SK-N-MC (cell line): Measurements from ENCODE around the gene CMIP.

Experiments used
- DNase-seq: peaks from one replicate; pipeline ENCODE4 v3.0.0-alpha.2; 2011; ENCODE audit warnings: low read depth, low spot score
- H3K27ac ChIP-seq: fragments of 200-600 bp; sonication (generic); 2 replicates; pipeline ENCODE4 v1.5.1; 2016; ENCODE audit warnings: mixed run types
- H3K36me3 ChIP-seq: fragments of 200-600 bp; sonication (generic); 2 replicates; pipeline ENCODE4 v1.6.1; 2017; ENCODE audit warnings: antibody characterized with exemption, low read length, mixed read lengths; ENCODE audit not compliant: insufficient read depth
- H3K4me3 ChIP-seq: fragments of 200-600 bp; sonication (generic); 2 replicates; pipeline ENCODE4 v1.5.1; 2016
- H3K9ac ChIP-seq: fragments of 200-600 bp; sonication (generic); 2 replicates; pipeline ENCODE4 v1.8.0; 2017; ENCODE audit warnings: mixed run types, mixed read lengths; ENCODE audit not compliant: insufficient read length
- H3K9me3 ChIP-seq: fragments of 200-600 bp; sonication (generic); 2 replicates; pipeline ENCODE4 v1.6.1; 2017; ENCODE audit warnings: low read depth, mild to moderate bottlenecking, antibody characterized with exemption, low read length, moderate library complexity, mixed read lengths
- EZH2 ChIP-seq: fragments of 200-600 bp; sonication (generic); IDR thresholded peaks from one replicate; pipeline ENCODE4 v1.6.1; 2017; ENCODE audit warnings: antibody characterized with exemption
- FOXP2 ChIP-seq: optimal IDR thresholded peaks from 2 replicates; pipeline ENCODE3; 2011; ENCODE audit warnings: mild to moderate bottlenecking, moderate library complexity; ENCODE audit not compliant: insufficient read depth; ENCODE audit errors: extremely low read length, control extremely low read depth
- POLR2AphosphoS5 ChIP-seq: IDR thresholded peaks from 2 replicates; pipeline ENCODE4 v1.6.1; 2012; ENCODE audit warnings: mild to moderate bottlenecking, low read depth, low read length, borderline replicate concordance

CMIP gene

GRCh38 chr16:81716478-81717225 is 272.0 kb downstream of the CMIP start:
- DNase-seq: no peak
- Histone ChIP-seq H3K9me3 (no peaks in the 10 kb centered on the region), H3K4me3 (no peak overlapping the region), H3K36me3 (no peaks in the 10 kb centered on the region), H3K9ac (no peak overlapping the region), H3K27ac (no peak overlapping the region)
- no peak for TF ChIP-seq POLR2AphosphoS5
- no peak for TF ChIP-seq EZH2
- no peak for TF ChIP-seq FOXP2

- H3K4me3 ChIP-seq: no peak overlapping the region
- no peak overlapping the region for H3K9ac ChIP-seq
- no peak overlapping the region for H3K27ac ChIP-seq
- TF ChIP-seq POLR2AphosphoS5 (no peak), FOXP2 (no peak), EZH2 (no peak)
- H3K36me3 ChIP-seq: no peaks in the 10 kb centered on the region
- no peaks in the 10 kb centered on the region for H3K9me3 ChIP-seq
- no peak for DNase-seq
Measured at GRCh38 chr16:81717662-81718189, 273.1 kb downstream of the CMIP start.

- H3K9ac ChIP-seq: no peak overlapping the region
- H3K27ac ChIP-seq: no peak overlapping the region
- no peak for DNase-seq
- no peaks in the 10 kb centered on the region for H3K36me3 ChIP-seq
- no peaks in the 10 kb centered on the region for H3K9me3 ChIP-seq
- TF ChIP-seq POLR2AphosphoS5: no peak
- no peak for TF ChIP-seq EZH2
- TF ChIP-seq FOXP2: no peak
- H3K4me3 ChIP-seq: no peak overlapping the region
Measured at GRCh38 chr16:81718637-81719036, 274.0 kb downstream of the CMIP start.

GRCh38 chr16:81719993-81720392 is 275.4 kb downstream of the CMIP start:
- no peak overlapping the region for H3K27ac ChIP-seq
- DNase-seq: no peak
- H3K4me3 ChIP-seq: no peak overlapping the region
- H3K9me3 ChIP-seq: no peaks in the 10 kb centered on the region
- H3K36me3 ChIP-seq: no peaks in the 10 kb centered on the region
- no peak overlapping the region for H3K9ac ChIP-seq
- no peak for TF ChIP-seq EZH2
- TF ChIP-seq FOXP2: no peak
- no peak for TF ChIP-seq POLR2AphosphoS5

GRCh38 chr16:81720973-81721906 is 276.6 kb downstream of the CMIP start:
- no peak for DNase-seq
- H3K36me3 ChIP-seq: no peaks in the 10 kb centered on the region
- H3K4me3 ChIP-seq: no peak overlapping the region
- no peak for TF ChIP-seq POLR2AphosphoS5
- no peak for TF ChIP-seq EZH2
- TF ChIP-seq FOXP2: no peak
- H3K9me3 ChIP-seq: no peaks in the 10 kb centered on the region
- H3K9ac ChIP-seq: no peak overlapping the region
- no peak overlapping the region for H3K27ac ChIP-seq

- Histone ChIP-seq H3K9me3 (no peaks in the 10 kb centered on the region), H3K4me3 (no peak overlapping the region), H3K36me3 (no peaks in the 10 kb centered on the region), H3K27ac (no peak overlapping the region), H3K9ac (no peak overlapping the region)
- TF ChIP-seq EZH2: no peak
- no peak for TF ChIP-seq FOXP2
- TF ChIP-seq POLR2AphosphoS5: no peak
- DNase-seq: peak; percentile 50
Measured at GRCh38 chr16:81723098-81723723, 278.6 kb downstream of the CMIP start.

GRCh38 chr16:81728435-81728834 is 283.8 kb downstream of the CMIP start:
- no peak overlapping the region for H3K4me3 ChIP-seq
- H3K27ac ChIP-seq: no peak overlapping the region
- no peak for DNase-seq
- H3K9ac ChIP-seq: no peak overlapping the region
- no peaks in the 10 kb centered on the region for H3K36me3 ChIP-seq
- no peak for TF ChIP-seq EZH2
- no peak for TF ChIP-seq POLR2AphosphoS5
- no peak for TF ChIP-seq FOXP2
- no peaks in the 10 kb centered on the region for H3K9me3 ChIP-seq

GRCh38 chr16:81729451-81729850 is 284.8 kb downstream of the CMIP start:
- Histone ChIP-seq H3K36me3 (no peaks in the 10 kb centered on the region), H3K9ac (no peak overlapping the region), H3K9me3 (no peaks in the 10 kb centered on the region), H3K4me3 (no peak overlapping the region), H3K27ac (peak overlapping the region; percentile 91)
- TF ChIP-seq FOXP2 (no peak), POLR2AphosphoS5 (no peak), EZH2 (no peak)
- DNase-seq: no peak
